Colonic mucosa (tissue), 4 donors: ENCODE data around the gene MYOCD. TPM values are rescaled to one million over a fixed set of nuclear protein-coding genes. Genes with fewer than 3 reads are reported as not detected.

Experiments
- DNase-seq: peaks from one replicate; pipeline ENCODE4 v3.0.0-alpha.2; 2020
- H3K27ac ChIP-seq: fragments of 200-600 bp; one replicate; pipeline ENCODE4 v1.8.0; 2021
- H3K27me3 ChIP-seq: fragments of 200-600 bp; one replicate; pipeline ENCODE4 v1.8.0; 2021
- H3K36me3 ChIP-seq: fragments of 200-600 bp; one replicate; pipeline ENCODE4 v1.8.0; 2021
- H3K4me1 ChIP-seq: fragments of 200-600 bp; one replicate; pipeline ENCODE4 v1.8.0; 2021; ENCODE audit warnings: mild to moderate bottlenecking
- H3K4me3 ChIP-seq: fragments of 200-600 bp; one replicate; pipeline ENCODE4 v1.8.0; 2021
- H3K9ac ChIP-seq, 2 donors: one replicate each; pipeline ENCODE4 v1.7.0; 2013; ENCODE audit warnings: control low read depth in 2 of 2, low read depth in 2 of 2, low read length in 2 of 2
- H3K9me3 ChIP-seq: fragments of 200-600 bp; one replicate; pipeline ENCODE4 v1.8.0; 2021
- CTCF ChIP-seq: fragments of 200-600 bp; IDR thresholded peaks from one replicate; pipeline ENCODE4 v1.8.0; 2022; ENCODE audit warnings: antibody characterized with exemption, mild to moderate bottlenecking
- intact Hi-C: fragments of 100-400 bp; cut with DNase I; formaldehyde crosslinking; loops from one replicate; pipeline ENCODE4 v1.14.1; 2022
- total RNA-seq, 2 donors: library from RNA; stranded (reverse); fragmentation: NEBNext Ultra II Directional in 1 of 2; extraction: Animal tissue kit (Norgen Biotek cat#: 25700) in 1 of 2; gene quantifications; one replicate each; pipeline ENCODE4 v1.2.1, GENCODE V29; 2021
- donor health status: healthy.
- donor health status: DM: no; HTN: no; CAD: no.
- donor health status: DM: no; HTN: no; CAD: no.

MYOCD gene
- total RNA-seq, 2 donors from 2014 or later, result 1.1 to 20.5 TPM

- Histone ChIP-seq H3K4me1 (no peaks in the 10 kb centered on the region), H3K9ac (no peak overlapping the region), H3K27ac (no peak overlapping the region), H3K27me3 (no peaks in the 10 kb centered on the region), H3K9me3 (no peaks in the 10 kb centered on the region), H3K4me3 (no peak overlapping the region), H3K36me3 (no peaks in the 10 kb centered on the region)
- no peak for DNase-seq
- TF ChIP-seq CTCF, result no peak
- intact Hi-C loops, result no loop called here
Measured at GRCh38 chr17:12806630-12807029, 140.9 kb downstream of the MYOCD start.

DNA sequence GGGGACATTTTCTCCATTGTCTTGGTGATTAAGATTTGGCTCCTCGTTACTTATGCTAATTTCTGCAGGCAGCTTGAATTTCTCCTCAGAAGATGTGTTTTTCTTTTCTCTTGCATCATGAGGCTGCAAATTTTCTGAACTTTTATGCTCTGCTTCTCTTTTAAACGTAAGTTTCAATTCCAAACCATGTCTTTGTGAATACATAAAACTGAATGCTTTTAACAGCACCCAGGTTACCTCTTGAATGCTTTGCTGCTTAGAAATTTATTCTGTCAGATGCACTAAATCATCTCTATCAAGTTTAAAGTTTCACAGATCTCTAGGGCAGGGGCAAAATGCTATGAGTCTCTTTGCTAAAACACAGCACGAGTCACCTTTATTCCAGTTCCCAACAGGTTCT, 143.0 kb downstream of the MYOCD start:
- H3K36me3 ChIP-seq, result no peaks in the 10 kb centered on the region

GRCh38 chr17:12812877-12813276, 147.2 kb downstream of the MYOCD start:
- H3K27ac ChIP-seq, result no peak overlapping the region
- no peak for DNase-seq
- H3K36me3 ChIP-seq, result no peaks in the 10 kb centered on the region
- no peak overlapping the region for H3K4me3 ChIP-seq
- no peaks in the 10 kb centered on the region for H3K9me3 ChIP-seq
- H3K9ac ChIP-seq, result no peak overlapping the region
- intact Hi-C loops, result no loop called here
- H3K4me1 ChIP-seq, result no peaks in the 10 kb centered on the region
- TF ChIP-seq CTCF, result no peak
- no peaks in the 10 kb centered on the region for H3K27me3 ChIP-seq

More for the DNA sequence above, 143.0 kb downstream of the MYOCD start:
- H3K4me3 ChIP-seq, result no peak overlapping the region
- H3K27ac ChIP-seq, result no peak overlapping the region
- DNase-seq, result no peak
- intact Hi-C loops, result no loop called here
- no peaks in the 10 kb centered on the region for H3K4me1 ChIP-seq
- TF ChIP-seq CTCF, result no peak
- no peaks in the 10 kb centered on the region for H3K9me3 ChIP-seq
- H3K27me3 ChIP-seq, result no peaks in the 10 kb centered on the region
- no peak overlapping the region for H3K9ac ChIP-seq

DNA sequence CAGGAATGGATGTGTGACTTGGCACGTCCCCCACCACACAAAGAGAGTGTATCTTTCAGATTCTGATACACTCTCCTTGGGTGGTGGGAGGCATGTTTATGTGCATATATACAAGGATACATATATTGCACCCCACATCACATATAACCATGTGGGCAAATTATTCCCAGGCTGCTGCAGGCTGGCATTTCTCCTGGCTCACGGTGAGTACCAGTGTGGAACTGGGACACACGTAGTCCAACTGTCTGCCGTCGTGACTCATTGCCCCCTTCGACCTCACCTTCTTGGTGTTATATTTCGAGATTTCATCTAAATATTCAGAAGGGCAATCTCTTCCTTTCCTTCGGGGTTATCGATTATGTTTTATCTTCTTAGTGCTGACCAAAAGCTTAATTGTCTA, 148.0 kb downstream of the MYOCD start:
- Histone ChIP-seq H3K27me3 (no peaks in the 10 kb centered on the region), H3K36me3 (no peaks in the 10 kb centered on the region), H3K4me3 (no peak overlapping the region), H3K9me3 (no peaks in the 10 kb centered on the region), H3K9ac (no peak overlapping the region), H3K27ac (no peak overlapping the region), H3K4me1 (no peaks in the 10 kb centered on the region)
- intact Hi-C loops, result no loop called here
- no peak for TF ChIP-seq CTCF
- no peak for DNase-seq

- H3K9me3 ChIP-seq, result no peaks in the 10 kb centered on the region
- H3K36me3 ChIP-seq, result no peaks in the 10 kb centered on the region
- no peak overlapping the region for H3K27ac ChIP-seq
- no peaks in the 10 kb centered on the region for H3K4me1 ChIP-seq
- peak overlapping the region in 1 of 2 donors; percentile 49 for H3K9ac ChIP-seq
- no peak overlapping the region for H3K4me3 ChIP-seq
- TF ChIP-seq CTCF, result no peak
- intact Hi-C loops, result no loop called here
- no peak for DNase-seq
- H3K27me3 ChIP-seq, result no peaks in the 10 kb centered on the region
Measured at GRCh38 chr17:12814718-12815117, 149.0 kb downstream of the MYOCD start.
